ENCODE results near the gene FAM170B. TPM values are rescaled to one million over a fixed set of nuclear protein-coding genes. Genes with fewer than 3 reads are reported as not detected.

Gene FAM170B
- not detected for total RNA-seq

DNA sequence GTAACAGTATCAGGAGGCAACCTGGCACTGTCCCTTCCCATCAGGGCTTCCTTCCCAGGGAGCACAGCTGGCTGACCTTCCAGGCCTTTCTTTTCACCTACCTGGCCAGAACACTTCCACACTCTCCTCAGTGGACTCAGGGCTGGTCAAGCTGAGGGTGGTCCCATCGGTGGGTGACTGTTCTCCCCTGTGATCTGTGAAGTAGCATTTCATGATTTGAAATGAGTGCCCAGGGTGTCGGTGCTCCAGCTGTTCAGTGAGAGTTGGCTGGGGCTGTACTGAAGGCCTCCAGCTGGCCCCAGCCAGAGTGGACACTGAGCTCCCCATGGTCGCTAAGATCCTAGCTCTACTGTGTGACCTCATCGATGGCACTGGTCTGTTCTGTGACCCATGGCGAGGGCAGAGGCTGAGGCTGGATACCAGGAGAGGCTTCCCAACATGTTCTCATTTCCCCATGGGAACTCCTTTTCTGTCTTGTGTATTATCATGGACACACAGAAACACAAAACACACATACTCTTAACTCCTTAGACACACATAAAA, at the start of gene FAM170B:
TSS of gene FAM170B (minus strand) at position 316 of the 543 bp plus-strand sequence. CDS start at position 213, 103 bp downstream.
- no peaks in the 10 kb centered on the region for H3K4me1 ChIP-seq
- no peak for DNase-seq
- intact Hi-C loops (cut with DNase I; ENCODE audit: low total_unique reads), result no loop called here
- H3K27me3 ChIP-seq, result no peaks in the 10 kb centered on the region
- H3K27ac ChIP-seq, result peak within 1 kb of the TSS in 1 of 2 donors; percentile 69
- no peak for TF ChIP-seq POLR2A (IDR thresholded peaks at IDR 0.05)
- TF ChIP-seq, protein P1, sequence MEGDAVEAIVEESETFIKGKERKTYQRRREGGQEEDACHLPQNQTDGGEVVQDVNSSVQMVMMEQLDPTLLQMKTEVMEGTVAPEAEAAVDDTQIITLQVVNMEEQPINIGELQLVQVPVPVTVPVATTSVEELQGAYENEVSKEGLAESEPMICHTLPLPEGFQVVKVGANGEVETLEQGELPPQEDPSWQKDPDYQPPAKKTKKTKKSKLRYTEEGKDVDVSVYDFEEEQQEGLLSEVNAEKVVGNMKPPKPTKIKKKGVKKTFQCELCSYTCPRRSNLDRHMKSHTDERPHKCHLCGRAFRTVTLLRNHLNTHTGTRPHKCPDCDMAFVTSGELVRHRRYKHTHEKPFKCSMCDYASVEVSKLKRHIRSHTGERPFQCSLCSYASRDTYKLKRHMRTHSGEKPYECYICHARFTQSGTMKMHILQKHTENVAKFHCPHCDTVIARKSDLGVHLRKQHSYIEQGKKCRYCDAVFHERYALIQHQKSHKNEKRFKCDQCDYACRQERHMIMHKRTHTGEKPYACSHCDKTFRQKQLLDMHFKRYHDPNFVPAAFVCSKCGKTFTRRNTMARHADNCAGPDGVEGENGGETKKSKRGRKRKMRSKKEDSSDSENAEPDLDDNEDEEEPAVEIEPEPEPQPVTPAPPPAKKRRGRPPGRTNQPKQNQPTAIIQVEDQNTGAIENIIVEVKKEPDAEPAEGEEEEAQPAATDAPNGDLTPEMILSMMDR (IDR thresholded peaks at IDR 0.05), result no peak
- no peaks in the 10 kb centered on the region for H3K9me3 ChIP-seq
- no peaks in the 10 kb centered on the region for H3K36me3 ChIP-seq
- no peak within 1 kb of the TSS for H3K4me3 ChIP-seq

DNA sequence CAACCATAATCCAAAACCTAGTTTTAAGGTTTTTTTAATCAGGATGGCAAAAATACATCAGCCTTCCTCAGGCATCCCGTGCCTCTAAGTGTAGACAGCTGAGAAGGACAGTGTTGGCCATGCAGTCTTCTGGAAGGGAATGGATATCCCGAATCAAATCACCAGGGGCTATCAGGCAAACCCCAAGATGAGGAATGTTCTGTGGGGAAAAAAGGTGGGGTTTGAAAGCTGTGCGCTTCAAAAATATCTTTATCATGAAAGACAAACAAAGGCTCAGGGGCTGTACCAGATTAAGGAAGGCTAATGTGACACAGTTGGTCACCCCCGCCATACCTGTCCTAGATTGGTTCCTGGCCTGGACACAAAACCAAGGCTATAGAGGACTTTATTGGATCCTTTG, 49.0 kb upstream of the FAM170B start:
- TF ChIP-seq, protein P1 (IDR thresholded peaks at IDR 0.05), result no peak
- no peak for TF ChIP-seq POLR2A (IDR thresholded peaks at IDR 0.05)
- no peak overlapping the region for H3K4me3 ChIP-seq
- H3K4me1 ChIP-seq, result no peaks in the 10 kb centered on the region
- intact Hi-C loops (cut with DNase I; ENCODE audit: low total_unique reads), result no loop called here
- no peaks in the 10 kb centered on the region for H3K36me3 ChIP-seq
- H3K27ac ChIP-seq, result no peak overlapping the region
- no peaks in the 10 kb centered on the region for H3K9me3 ChIP-seq
- H3K27me3 ChIP-seq, result no peaks in the 10 kb centered on the region
- DNase-seq, result no peak

DNA sequence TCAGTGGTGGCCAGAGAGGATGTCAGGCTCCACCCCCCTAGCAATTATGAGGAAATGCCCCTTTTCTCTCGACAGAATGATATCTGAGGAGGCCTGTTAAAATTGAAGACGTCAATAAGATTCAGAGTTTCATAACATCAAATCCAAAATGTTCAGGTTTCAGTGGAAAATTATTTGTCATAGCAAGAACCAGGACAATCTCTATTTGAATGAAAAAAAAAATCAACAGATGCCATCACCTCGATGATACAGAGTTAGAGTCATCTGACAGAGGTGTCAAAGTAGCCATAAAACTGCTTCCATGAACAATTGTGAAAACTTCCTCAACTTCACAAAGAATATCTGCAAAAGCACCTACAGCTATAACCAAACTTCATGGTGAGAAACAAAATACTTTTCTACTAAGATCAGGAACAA, 46.6 kb upstream of the FAM170B start:
- Histone ChIP-seq H3K4me3 (no peak overlapping the region), H3K27me3 (no peaks in the 10 kb centered on the region), H3K9me3 (no peaks in the 10 kb centered on the region), H3K36me3 (no peaks in the 10 kb centered on the region), H3K27ac (no peak overlapping the region), H3K4me1 (no peaks in the 10 kb centered on the region)
- intact Hi-C loops (cut with DNase I; ENCODE audit: low total_unique reads), result no loop called here
- DNase-seq, result no peak
- TF ChIP-seq, protein P1 (IDR thresholded peaks at IDR 0.05), result no peak
- no peak for TF ChIP-seq POLR2A (IDR thresholded peaks at IDR 0.05)

DNA sequence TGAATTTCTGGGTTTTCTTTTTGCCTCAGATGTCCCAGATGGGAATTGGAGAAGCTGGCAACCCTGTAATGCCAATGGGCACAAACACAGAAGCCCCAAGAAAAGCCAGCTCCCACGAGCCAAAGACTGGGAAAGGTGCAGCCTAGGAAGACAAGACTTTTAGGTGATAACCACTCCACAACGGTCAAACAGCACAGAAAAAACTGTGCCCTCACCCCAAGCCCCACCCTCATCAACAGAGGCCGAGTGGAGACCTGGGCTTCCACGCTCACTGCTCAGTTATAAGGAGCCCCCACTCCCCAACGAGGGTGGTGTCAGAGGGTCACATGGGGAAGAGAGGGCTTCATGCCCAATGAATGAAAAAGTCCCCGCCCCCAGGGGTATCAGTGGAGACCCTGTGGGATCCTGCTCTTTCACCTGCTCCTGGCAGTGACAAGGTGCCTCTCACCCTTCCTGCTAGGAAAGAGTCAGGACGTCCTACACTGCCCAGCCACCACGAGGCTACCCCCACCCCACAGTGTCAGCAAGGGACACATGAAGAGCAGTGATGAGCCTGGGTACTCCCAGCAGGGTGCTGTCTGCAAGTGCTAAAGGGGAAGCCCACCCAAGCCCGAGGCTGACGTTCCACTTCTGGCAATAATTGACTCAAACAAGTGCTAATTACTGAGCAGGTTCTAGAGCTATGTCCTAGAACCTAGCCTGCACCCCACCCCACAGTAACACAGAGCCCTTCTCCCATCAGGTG, 46.0 kb upstream of the FAM170B start:
- H3K36me3 ChIP-seq, result no peaks in the 10 kb centered on the region
- H3K4me3 ChIP-seq, result no peak overlapping the region
- H3K27ac ChIP-seq, result no peak overlapping the region
- no peak for DNase-seq
- intact Hi-C loops (cut with DNase I; ENCODE audit: low total_unique reads), result no loop called here
- TF ChIP-seq POLR2A (IDR thresholded peaks at IDR 0.05), result no peak
- TF ChIP-seq, protein P1 (IDR thresholded peaks at IDR 0.05), result no peak
- H3K27me3 ChIP-seq, result no peaks in the 10 kb centered on the region
- H3K9me3 ChIP-seq, result no peaks in the 10 kb centered on the region
- H3K4me1 ChIP-seq, result no peaks in the 10 kb centered on the region

Measured in uterus (tissue), 4 donors.